Head of caudate nucleus (tissue), 42 donors: ENCODE measurements around the gene HSPB1.
A peak's percentile ranks its signal among the peaks of the same experiment; 100 is the strongest.
"Not testable (repeated sequence)": the region's sequence is repeated elsewhere in the genome, so short reads cannot be mapped to it uniquely, and the experiment has no call there.

Experiments
- DNase-seq, 42 donors: peaks; one replicate each; pipeline versions ENCODE4 v3.0.0 to v3.0.0-alpha.2; 2020 to 2021; ENCODE audit warnings: mixed read lengths in 7 of 42
- intact Hi-C: fragments of 100-400 bp; cut with DNase I; formaldehyde crosslinking; loops from one replicate; pipeline ENCODE4 v1.15.0; 2022

Gene HSPB1

GRCh38 chr7:76302347-76303201 lies at the start of gene HSPB1:
Gene HSPB1, plus strand, starts transcription at chr7:76302673. Its CDS starts 40 bp downstream, at chr7:76302713.
- DNase-seq = peak; percentile 65 to 96 (median 82)
- intact Hi-C loops = no loop called here

DNA sequence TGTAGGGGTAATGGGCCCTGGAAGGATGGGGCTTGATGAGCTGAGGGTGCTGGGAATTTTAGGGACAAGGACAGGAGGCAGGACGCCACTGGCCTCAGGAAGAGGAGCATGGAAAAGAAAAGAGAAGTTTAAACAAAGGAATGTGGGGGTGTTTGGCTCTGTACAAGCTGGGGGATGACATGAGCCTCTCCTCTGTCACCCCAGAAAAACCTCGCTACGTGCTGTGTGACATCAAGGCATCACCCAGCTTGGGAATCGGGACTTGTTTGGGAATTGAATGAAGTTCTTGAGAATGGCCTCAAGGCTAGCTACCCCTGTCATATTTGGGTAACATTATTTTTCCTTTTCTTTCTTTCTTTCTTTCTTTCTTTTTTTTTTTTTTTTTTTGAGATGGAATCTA lies 47.7 kb upstream of the HSPB1 start:
- intact Hi-C loops = no loop called here
- DNase-seq = peak in 24 of 42 donors; percentile 23 to 81 (median 44)

DNA sequence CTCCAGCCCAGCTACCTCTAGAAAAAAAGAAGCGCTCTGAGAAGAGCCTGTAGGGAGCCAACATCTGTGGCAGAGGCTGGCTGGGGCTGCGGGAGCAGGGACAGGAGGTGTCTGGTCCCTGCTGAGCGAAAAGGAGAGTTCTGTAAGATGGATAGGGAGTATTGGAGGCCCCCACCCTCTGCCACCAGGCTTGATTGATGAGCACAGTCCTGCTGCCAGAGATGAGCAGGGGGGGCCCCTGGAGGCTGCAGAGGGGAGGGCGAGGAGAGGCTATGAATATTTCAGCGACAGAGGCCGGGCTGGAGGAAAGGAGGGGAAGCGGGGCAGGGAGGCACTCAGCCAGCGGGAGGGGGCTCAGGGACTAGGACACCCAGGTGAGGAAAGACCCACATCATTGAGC lies 44.5 kb upstream of the HSPB1 start:
- intact Hi-C loops = no loop called here
- DNase-seq = no peak

DNA sequence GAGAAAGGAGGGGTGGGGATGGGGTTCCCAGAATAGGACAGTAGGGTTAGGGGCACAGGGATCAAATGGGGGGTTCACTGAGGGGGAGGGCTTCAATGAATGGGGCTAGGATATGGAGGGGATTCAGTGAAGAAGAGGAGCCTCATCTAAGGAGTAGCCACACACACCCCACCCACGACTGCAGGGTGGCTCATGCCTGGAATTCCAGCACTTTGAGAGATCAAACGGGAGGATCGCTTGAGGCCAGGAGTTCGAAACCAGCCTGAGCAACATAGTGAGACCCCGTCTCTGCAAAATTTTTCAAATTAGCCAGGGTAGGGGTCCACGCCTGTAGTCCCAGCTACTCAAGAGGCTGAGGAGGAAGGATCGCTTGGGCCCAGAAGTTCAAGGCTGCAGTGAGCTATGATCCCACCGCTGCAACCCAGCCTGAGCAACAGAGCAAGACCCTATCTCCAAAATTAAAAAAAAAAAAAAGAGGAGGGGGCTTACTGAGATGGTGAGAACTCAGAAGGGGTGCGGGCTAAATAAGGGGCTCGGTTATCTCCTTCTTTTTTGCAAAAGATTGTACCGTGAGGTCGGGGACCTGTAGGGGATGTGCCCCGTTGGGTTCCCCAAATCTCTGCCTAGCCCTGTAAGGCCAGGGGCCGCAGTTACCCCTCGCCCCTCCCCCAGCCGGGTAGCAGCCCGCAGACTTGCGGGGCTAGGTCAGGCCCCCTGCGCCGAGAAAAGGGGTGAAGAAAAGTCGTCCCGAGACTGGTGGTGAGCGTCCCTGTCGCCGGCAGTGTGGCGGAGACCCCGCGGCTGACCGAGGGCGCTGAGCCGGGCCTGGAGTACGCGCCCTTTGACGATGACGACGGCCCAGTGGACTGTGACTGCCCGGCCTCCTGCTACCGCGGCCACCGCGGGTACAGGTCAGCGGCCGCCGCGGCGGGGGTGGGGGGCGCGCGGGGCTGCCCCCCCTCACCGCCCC lies 43.1 kb upstream of the HSPB1 start:
- no peak for DNase-seq
- intact Hi-C loops = loop anchor here (5.0 kb wide), 1 partner anchor 82 kb away; no protein-coding TSS in a partner anchor

- no peak for DNase-seq
- intact Hi-C loops = loop anchor here (5.0 kb wide), 1 partner anchor 83 kb away; no protein-coding TSS in a partner anchor
These were observed 42.2 kb upstream of the HSPB1 start for GRCh38 chr7:76260171-76260703.

DNA sequence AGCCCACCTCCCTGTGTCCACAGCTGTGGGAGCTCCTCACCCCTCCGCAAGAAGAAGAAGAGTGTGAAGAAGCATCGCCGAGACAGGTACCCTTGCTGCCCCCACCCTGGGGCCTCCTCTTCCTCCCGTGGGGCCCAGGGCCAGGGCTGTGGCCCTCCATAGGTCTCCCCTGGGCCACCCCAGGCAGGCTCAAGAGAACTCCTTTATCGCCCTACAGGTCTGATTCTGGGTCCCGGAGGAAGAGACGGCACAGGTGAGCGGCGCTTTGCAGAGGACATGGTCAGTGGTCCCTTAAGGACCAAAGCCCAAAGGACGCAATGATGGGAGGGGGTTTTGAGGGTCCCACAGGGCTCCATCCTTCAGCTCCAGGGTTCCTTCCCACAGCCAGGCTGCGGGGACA lies 41.1 kb upstream of the HSPB1 start:
- intact Hi-C loops = loop anchor here (5.0 kb wide), 1 partner anchor 84 kb away; no protein-coding TSS in a partner anchor
- no peak for DNase-seq

GRCh38 chr7:76261931-76262330 lies 40.5 kb upstream of the HSPB1 start:
- DNase-seq = no peak
- intact Hi-C loops = loop anchor here (5.0 kb wide), 1 partner anchor 85 kb away; no protein-coding TSS in a partner anchor

- intact Hi-C loops = loop anchor here (5.0 kb wide), 1 partner anchor 86 kb away; no protein-coding TSS in a partner anchor
- peak in 41 of 42 donors; percentile 26 to 84 (median 63) for DNase-seq
These were observed 39.6 kb upstream of the HSPB1 start for GRCh38 chr7:76262683-76263402.

DNA sequence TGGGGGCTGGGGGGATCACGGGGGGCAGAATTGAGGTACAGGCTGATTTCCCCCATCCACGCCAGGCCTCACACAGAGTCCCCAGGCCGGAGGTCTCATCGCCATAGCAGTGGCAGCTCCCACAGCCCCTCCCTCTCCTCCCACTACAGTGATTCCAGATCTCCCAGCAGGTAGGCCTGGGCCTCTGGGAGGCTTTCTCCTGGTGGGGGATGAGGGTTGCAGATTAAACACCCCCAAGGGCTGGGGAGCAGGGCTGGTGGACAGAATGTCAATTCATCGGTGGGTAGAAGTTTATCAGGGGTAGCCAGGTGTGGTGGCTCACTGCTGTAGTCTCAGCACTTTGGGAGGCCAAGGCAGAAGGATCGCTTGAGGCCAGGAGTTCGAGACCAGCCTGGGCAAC lies 37.2 kb upstream of the HSPB1 start:
- intact Hi-C loops = no loop called here
- no peak for DNase-seq

GRCh38 chr7:76267107-76267893 lies 35.2 kb upstream of the HSPB1 start:
- no peak for DNase-seq
- intact Hi-C loops = no loop called here

DNA sequence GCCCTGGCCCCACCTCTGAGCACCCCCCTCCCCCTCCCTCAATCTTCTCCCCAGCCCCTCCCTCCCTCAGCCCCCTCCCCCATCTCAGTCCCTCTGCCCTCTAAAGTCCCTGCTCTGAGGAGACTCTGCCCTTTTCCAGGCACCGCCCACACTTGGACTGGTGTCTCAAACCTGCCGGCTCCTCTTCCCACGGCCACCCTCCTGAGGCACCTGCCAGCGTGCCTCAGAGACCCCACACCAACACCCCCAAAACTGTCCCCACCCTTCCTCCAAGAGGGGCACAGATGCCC lies 34.6 kb upstream of the HSPB1 start:
- intact Hi-C loops = no loop called here
- DNase-seq = no peak

DNA sequence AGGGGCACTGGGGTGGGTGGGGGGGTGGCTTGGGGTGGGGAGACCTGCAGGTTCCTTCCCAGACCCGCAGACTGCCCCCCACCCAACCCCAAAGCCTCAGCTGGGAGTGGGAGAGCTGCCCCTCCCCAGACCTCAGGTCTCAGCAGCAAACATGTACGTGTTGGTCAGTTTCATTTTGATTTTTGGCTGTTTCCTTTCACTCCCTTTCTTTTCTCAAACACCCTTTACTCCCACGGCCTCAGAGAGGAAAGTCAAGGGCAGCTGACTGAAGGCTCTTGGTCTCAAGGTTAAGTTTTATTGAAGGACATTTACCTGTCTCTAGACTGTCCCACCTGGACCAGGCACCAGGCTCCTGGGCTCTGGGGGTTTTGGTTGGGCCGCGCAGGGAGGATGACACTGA lies 34.1 kb upstream of the HSPB1 start:
- no peak for DNase-seq
- intact Hi-C loops = no loop called here

GRCh38 chr7:76269895-76270294 lies 32.6 kb upstream of the HSPB1 start:
- intact Hi-C loops = no loop called here
- DNase-seq = peak in 28 of 42 donors; percentile 24 to 81 (median 56)

- intact Hi-C loops, DNase-seq: not testable (repeated sequence)
These were observed 31.1 kb upstream of the HSPB1 start for GRCh38 chr7:76271384-76271783.

DNA sequence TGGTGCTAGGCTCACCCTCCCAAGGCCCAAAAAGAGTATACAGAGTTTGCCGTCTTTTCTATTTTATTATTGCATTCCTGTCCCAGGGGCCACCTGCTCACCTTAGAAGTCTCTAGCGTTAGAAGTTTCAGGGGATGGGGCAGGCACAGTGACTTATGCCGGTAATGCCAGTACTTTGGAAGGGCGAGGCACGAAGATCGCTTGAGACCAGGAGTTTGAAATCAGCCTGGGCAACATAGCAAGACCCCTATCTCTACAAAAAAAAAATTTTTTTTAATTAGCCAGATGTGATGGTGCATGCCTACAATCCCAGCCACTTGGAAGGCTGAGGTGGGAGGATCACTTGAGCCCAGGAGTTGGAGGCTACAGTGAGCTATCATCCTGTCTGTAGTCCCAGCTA lies 30.3 kb upstream of the HSPB1 start:
- DNase-seq = no peak
- intact Hi-C loops = no loop called here

DNA sequence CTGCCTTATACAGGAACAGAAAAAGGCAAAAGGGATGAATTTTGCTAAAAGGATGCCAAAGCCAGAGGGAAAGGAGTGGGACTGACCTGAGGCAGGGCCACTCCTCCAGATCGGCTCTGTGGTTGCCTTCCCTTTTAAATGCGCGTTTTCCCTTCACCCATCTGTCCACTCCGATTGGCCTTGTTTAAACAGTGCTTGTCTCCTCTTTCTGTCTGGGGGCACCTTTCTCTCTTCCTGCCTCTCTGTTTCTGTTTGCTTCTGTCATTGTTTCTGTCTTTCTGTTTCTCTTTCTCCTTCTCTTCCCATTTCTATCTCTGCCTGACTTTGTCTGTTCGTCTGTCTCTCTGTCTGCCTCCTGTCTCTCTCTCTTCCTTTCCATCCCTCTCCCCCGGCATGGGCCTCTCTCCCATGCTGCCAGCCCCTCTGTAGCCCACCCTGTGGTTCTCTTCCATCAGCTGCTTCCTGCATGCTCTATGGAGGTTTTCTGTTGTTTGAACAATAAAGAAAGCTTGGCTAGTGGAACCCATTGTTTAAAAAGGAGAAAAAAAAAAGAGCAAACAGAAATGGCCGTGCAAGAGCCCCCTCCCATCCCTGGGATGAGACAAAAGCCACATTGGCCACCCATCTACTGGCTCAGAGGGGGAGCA lies 29.5 kb upstream of the HSPB1 start:
- intact Hi-C loops = no loop called here
- DNase-seq = no peak

DNA sequence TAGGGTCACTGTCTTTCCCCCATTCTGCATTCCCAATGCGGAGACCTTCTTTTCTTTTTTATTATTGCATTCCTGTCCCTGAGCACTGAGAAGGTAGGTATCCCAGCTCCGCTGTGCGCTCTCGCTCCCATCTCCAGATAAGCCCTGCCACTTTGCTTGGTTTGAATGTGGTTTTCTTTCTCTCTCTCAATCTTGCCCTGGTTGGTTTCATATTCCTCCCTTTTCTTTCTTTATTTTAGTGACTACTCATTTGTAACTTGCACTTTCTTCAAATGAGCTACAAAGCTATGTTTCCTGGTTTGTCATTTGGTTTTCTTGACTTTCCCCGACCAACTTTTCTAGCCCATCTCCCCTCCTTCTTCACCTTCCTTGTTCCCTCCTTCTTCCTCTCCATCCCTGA lies 29.0 kb upstream of the HSPB1 start:
- DNase-seq = no peak
- intact Hi-C loops = no loop called here

GRCh38 chr7:76278540-76278939 lies 23.9 kb upstream of the HSPB1 start:
- no peak for DNase-seq
- intact Hi-C loops = no loop called here
